Measurements from ENCODE around the gene GJC2. TPM values are rescaled to one million over a fixed set of nuclear protein-coding genes. Genes with fewer than 3 reads are reported as not detected.

GJC2 gene
- polyA plus RNA-seq, 1 donor (not counting 4 experiments of a cell fraction or from before 2014, with no cell fraction given) = 0.58 TPM

DNA sequence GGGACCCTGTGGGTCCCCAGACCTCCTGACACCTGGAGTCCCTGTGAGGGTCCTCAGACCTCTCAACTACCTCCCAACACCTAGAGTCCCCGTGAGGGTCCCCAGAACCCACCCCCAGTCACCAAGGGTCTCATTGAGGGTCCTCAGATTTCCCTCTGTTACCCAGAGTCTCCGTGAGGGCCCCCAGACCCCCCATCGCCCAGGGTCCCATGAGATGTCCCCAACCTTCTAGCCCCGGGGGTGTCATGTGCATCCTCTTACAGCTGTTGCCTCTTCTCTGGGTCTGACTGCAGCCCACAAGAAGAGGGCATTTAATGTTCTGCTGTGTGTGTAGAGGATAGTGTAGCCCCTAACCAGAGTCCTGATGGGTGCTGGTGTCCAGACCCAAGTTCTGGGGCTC is 2.0 kb upstream of the GJC2 start:
- dilution Hi-C loops (cut with MboI; ENCODE audit: extremely low pct_ligation_motif_present, low sequenced_read_pairs) = no loop called here
- Histone ChIP-seq H3K36me3 (ENCODE audit: control insufficient read depth in 2 of 2, extremely low read depth in 1 of 2, insufficient read depth in 2 of 2, low read length in 2 of 2) (peaks cover 30 to 49% of the 10 kb centered on the region in 2 experiments), H3K27me3 (ENCODE audit: control insufficient read depth, extremely low read depth, insufficient read depth, low read length) (no peaks in the 10 kb centered on the region), H3K9me1 (ENCODE audit: control insufficient read depth, extremely low read depth, insufficient read depth, low read length) (peaks cover 2% of the 10 kb centered on the region), H3K4me2 (ENCODE audit: control insufficient read depth, extremely low read depth, insufficient read depth, low read depth, low read length) (no peak overlapping the region), H3K9ac (ENCODE audit: control insufficient read depth, extremely low read depth, insufficient read depth, low read length) (no peak overlapping the region), H2AFZ (ENCODE audit: control insufficient read depth, low read length) (no peak overlapping the region), H3K4me3 (ENCODE audit: control insufficient read depth in 2 of 3, extremely low read depth in 1 of 3, insufficient read depth in 2 of 3, low read depth in 1 of 3, low read length in 3 of 3) (no peak overlapping the region), H3K79me2 (ENCODE audit: control insufficient read depth, insufficient read depth, low read length) (peaks cover 53% of the 10 kb centered on the region), H3K27ac (ENCODE audit: control insufficient read depth, insufficient read depth, low read length) (no peak overlapping the region), H3K4me1 (ENCODE audit: control insufficient read depth, extremely low read depth, insufficient read depth, low read length) (peaks cover 57% of the 10 kb centered on the region), H3K9me3 (ENCODE audit: control insufficient read depth, low read depth, low read length) (no peaks in the 10 kb centered on the region), H4K20me1 (ENCODE audit: control insufficient read depth, extremely low read depth, insufficient read depth, low read length) (peaks cover 23% of the 10 kb centered on the region)
- TF ChIP-seq EZH2 (IDR thresholded peaks at IDR 0.05; ENCODE audit: low read length) = no peak
- TF ChIP-seq CTCF (optimal IDR thresholded peaks at IDR 0.05 in 1 of 3, IDR thresholded peaks at IDR 0.05 in 1 of 3, conservative IDR thresholded peaks at IDR 0.05 in 1 of 3; ENCODE audit: extremely low read depth in 1 of 3, insufficient read depth in 2 of 3, low read length in 3 of 3) = no peak
- DNase-seq (ENCODE audit: low read depth, low spot score) (no peak), FAIRE-seq (no peak)

GRCh38 chr1:228148196-228148861 is 1.4 kb upstream of the GJC2 start:
- Histone ChIP-seq H3K4me2 (ENCODE audit: control insufficient read depth, extremely low read depth, insufficient read depth, low read depth, low read length) (peak overlapping the region; percentile 45), H3K79me2 (ENCODE audit: control insufficient read depth, insufficient read depth, low read length) (peaks cover 47% of the 10 kb centered on the region), H3K4me1 (ENCODE audit: control insufficient read depth, extremely low read depth, insufficient read depth, low read length) (peaks cover 51% of the 10 kb centered on the region), H3K9me3 (ENCODE audit: control insufficient read depth, low read depth, low read length) (no peaks in the 10 kb centered on the region), H4K20me1 (ENCODE audit: control insufficient read depth, extremely low read depth, insufficient read depth, low read length) (peaks cover 20% of the 10 kb centered on the region), H3K9ac (ENCODE audit: control insufficient read depth, extremely low read depth, insufficient read depth, low read length) (peak overlapping the region; percentile 22), H3K36me3 (ENCODE audit: control insufficient read depth in 2 of 2, extremely low read depth in 1 of 2, insufficient read depth in 2 of 2, low read length in 2 of 2) (peaks cover 28 to 49% of the 10 kb centered on the region in 2 experiments), H3K27ac (ENCODE audit: control insufficient read depth, insufficient read depth, low read length) (peak overlapping the region; percentile 14), H3K9me1 (ENCODE audit: control insufficient read depth, extremely low read depth, insufficient read depth, low read length) (peaks cover 2% of the 10 kb centered on the region), H3K4me3 (ENCODE audit: control insufficient read depth in 2 of 3, extremely low read depth in 1 of 3, insufficient read depth in 2 of 3, low read depth in 1 of 3, low read length in 3 of 3) (peak overlapping the region in 2 of 3 experiments; percentile 13 to 14), H2AFZ (ENCODE audit: control insufficient read depth, low read length) (no peak overlapping the region), H3K27me3 (ENCODE audit: control insufficient read depth, extremely low read depth, insufficient read depth, low read length) (no peaks in the 10 kb centered on the region)
- TF ChIP-seq EZH2 (IDR thresholded peaks at IDR 0.05; ENCODE audit: low read length) = no peak
- TF ChIP-seq CTCF (optimal IDR thresholded peaks at IDR 0.05 in 1 of 3, IDR thresholded peaks at IDR 0.05 in 1 of 3, conservative IDR thresholded peaks at IDR 0.05 in 1 of 3; ENCODE audit: extremely low read depth in 1 of 3, insufficient read depth in 2 of 3, low read length in 3 of 3) = no peak
- DNase-seq (ENCODE audit: low read depth, low spot score) (no peak), FAIRE-seq (peak; percentile 9)
- dilution Hi-C loops (cut with MboI; ENCODE audit: extremely low pct_ligation_motif_present, low sequenced_read_pairs) = no loop called here

Data from keratinocyte (primary cell).